KMS-11 (cell line): ENCODE measurements around the gene SETMAR.
A peak's percentile ranks its signal among the peaks of the same experiment; 100 is the strongest.

Source experiments
- H2AFZ ChIP-seq: fragments of 200-600 bp; sonication (generic); 2 replicates; pipeline ENCODE4 v1.6.1; 2016; ENCODE audit warnings: antibody characterized with exemption, mixed run types, low read depth
- H3K27ac ChIP-seq: fragments of 200-600 bp; sonication (generic); 2 replicates; pipeline ENCODE4 v1.6.1; 2016; ENCODE audit warnings: mild to moderate bottlenecking, mixed run types
- H3K27me3 ChIP-seq: fragments of 200-600 bp; sonication (generic); 2 replicates; pipeline ENCODE4 v1.6.1; 2017; ENCODE audit warnings: mild to moderate bottlenecking, low read depth, mixed run types, moderate library complexity; ENCODE audit not compliant: insufficient read depth
- H3K36me3 ChIP-seq: fragments of 200-600 bp; sonication (generic); 2 replicates; pipeline ENCODE4 v1.6.1; 2017; ENCODE audit warnings: mild to moderate bottlenecking, mixed run types; ENCODE audit not compliant: insufficient read depth
- H3K4me1 ChIP-seq: fragments of 200-600 bp; sonication (generic); 2 replicates; pipeline ENCODE4 v1.6.1; 2016; ENCODE audit warnings: mild to moderate bottlenecking, low read depth, mixed run types; ENCODE audit not compliant: poor library complexity, severe bottlenecking
- H3K4me2 ChIP-seq: fragments of 200-600 bp; sonication (generic); 2 replicates; pipeline ENCODE4 v1.7.0; 2016; ENCODE audit warnings: mild to moderate bottlenecking, mixed run types
- H3K4me3 ChIP-seq: fragments of 200-600 bp; sonication (generic); IDR thresholded peaks from 2 replicates; pipeline ENCODE4 v1.6.1; 2017; ENCODE audit warnings: low read depth, low read length, mixed read lengths; ENCODE audit not compliant: insufficient read depth
- H3K79me2 ChIP-seq: fragments of 200-600 bp; sonication (generic); 2 replicates; pipeline ENCODE4 v1.6.1; 2016; ENCODE audit warnings: low read depth, mixed run types; ENCODE audit not compliant: insufficient read depth
- H3K9ac ChIP-seq: fragments of 200-600 bp; sonication (generic); 2 replicates; pipeline ENCODE4 v1.6.1; 2016; ENCODE audit warnings: mild to moderate bottlenecking, mixed run types
- H4K20me1 ChIP-seq: fragments of 200-600 bp; sonication (generic); 2 replicates; pipeline ENCODE4 v1.6.1; 2016; ENCODE audit warnings: mild to moderate bottlenecking, mixed run types; ENCODE audit not compliant: insufficient read depth
- CTCF ChIP-seq: fragments of 200-600 bp; sonication (generic); conservative IDR thresholded peaks from 2 replicates; pipeline ENCODE4 v1.6.1; 2017; ENCODE audit warnings: low read depth, mild to moderate bottlenecking, antibody characterized with exemption, low read length, moderate library complexity, mixed read lengths

Gene SETMAR

DNA sequence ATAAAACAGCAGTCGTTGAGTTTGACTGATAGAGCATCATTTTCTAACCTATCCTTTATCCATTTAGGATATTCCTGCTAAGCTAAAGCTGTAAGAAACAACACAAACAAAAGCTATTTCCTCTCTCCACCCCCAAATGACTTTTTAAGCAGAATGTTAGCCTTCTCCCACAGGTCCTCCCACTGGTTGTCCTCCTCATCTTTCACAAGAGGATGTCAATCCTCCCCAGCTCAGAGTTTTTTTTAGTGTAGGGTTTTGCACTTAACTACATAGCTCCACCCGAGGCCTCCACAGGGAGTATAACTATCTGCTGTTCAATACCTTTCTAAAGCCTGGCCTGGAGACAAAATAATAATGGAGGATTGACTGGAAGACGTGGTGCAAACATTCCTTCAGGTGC, 7.8 kb downstream of the SETMAR start:
- Histone ChIP-seq H3K9ac (no peak overlapping the region), H3K27ac (no peak overlapping the region), H3K4me1 (no peaks in the 10 kb centered on the region), H3K79me2 (no peaks in the 10 kb centered on the region), H3K27me3 (no peaks in the 10 kb centered on the region), H2AFZ (no peak overlapping the region), H4K20me1 (no peaks in the 10 kb centered on the region), H3K36me3 (no peaks in the 10 kb centered on the region), H3K4me3 (no peak overlapping the region), H3K4me2 (no peak overlapping the region)
- no peak for TF ChIP-seq CTCF

DNA sequence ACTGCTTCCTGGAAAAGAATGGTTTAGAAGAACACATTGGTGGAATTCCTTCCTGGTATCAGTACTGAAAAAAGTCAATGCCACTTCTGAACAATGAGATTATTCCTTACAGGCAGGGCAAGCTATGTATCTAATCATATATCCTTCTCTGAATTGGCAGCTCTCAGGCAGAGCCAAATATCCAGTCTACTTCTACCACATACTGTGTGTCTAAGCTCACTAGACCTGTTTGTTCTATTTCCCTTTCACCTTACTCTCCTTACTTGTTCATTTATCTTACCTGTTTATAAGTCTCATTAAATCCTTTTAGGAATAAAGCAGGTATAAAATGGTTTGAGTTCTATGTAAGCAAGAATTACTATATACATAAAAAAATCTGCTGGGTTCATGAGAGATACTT, 8.3 kb downstream of the SETMAR start:
- Histone ChIP-seq H3K27ac (no peak overlapping the region), H3K27me3 (no peaks in the 10 kb centered on the region), H3K79me2 (no peaks in the 10 kb centered on the region), H3K36me3 (no peaks in the 10 kb centered on the region), H4K20me1 (no peaks in the 10 kb centered on the region), H3K9ac (no peak overlapping the region), H2AFZ (no peak overlapping the region), H3K4me2 (no peak overlapping the region), H3K4me3 (no peak overlapping the region), H3K4me1 (no peaks in the 10 kb centered on the region)
- no peak for TF ChIP-seq CTCF

DNA sequence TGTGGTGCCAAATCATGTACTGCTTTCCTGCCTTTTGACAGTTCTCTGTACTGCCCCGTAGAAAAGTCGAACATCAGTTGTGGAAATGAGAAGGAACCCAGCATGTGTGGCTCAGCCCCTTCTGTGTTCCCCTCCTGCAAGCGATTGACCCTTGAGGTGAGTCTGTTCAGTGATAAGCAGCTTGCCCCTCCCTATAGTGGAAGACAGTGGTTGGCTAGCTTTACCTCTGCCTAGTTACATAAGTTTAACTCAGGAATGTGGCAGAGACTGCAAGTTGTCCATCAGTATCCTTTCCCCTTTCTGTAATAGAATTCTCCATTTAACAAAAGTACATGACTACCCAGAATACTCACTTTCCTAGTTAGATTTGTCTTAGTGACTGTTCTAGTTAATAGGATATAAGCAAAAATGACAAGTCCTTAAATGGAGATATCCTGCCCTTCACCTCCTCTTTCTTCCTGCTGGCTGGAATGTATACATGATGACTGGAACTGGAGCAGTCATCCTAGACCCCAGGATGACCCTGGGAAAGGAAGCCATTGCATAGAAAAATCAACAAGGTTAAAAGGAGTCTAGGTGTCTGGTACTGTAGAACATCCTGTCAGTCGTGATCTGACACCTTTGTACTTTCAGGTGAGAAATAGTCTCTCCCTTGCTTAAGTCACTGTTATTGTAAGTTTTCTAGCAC, 10.6 kb downstream of the SETMAR start:
- no peak overlapping the region for H3K4me2 ChIP-seq
- no peak overlapping the region for H3K9ac ChIP-seq
- no peaks in the 10 kb centered on the region for H4K20me1 ChIP-seq
- H3K79me2 ChIP-seq: no peaks in the 10 kb centered on the region
- H3K36me3 ChIP-seq: no peaks in the 10 kb centered on the region
- H2AFZ ChIP-seq: no peak overlapping the region
- H3K4me3 ChIP-seq: no peak overlapping the region
- no peaks in the 10 kb centered on the region for H3K27me3 ChIP-seq
- no peaks in the 10 kb centered on the region for H3K4me1 ChIP-seq
- TF ChIP-seq CTCF: no peak
- H3K27ac ChIP-seq: no peak overlapping the region

GRCh38 chr3:4314688-4315087, 11.5 kb downstream of the SETMAR start:
- TF ChIP-seq CTCF: 0 out of 2 replicates have a peak, but pooled peaks have one; percentile 21
- H3K27ac ChIP-seq: no peak overlapping the region
- no peak overlapping the region for H3K9ac ChIP-seq
- H3K4me1 ChIP-seq: no peaks in the 10 kb centered on the region
- no peaks in the 10 kb centered on the region for H4K20me1 ChIP-seq
- H3K27me3 ChIP-seq: no peaks in the 10 kb centered on the region
- H2AFZ ChIP-seq: no peak overlapping the region
- H3K79me2 ChIP-seq: no peaks in the 10 kb centered on the region
- H3K4me3 ChIP-seq: no peak overlapping the region
- no peaks in the 10 kb centered on the region for H3K36me3 ChIP-seq
- no peak overlapping the region for H3K4me2 ChIP-seq
